K562 (cell line): ENCODE results near the gene MBP.

ENCODE experiments used
- BRF2 ChIP-seq: IDR thresholded peaks from 3 replicates; pipeline ENCODE4 v1.6.1; 2011; ENCODE audit warnings: borderline replicate concordance, mild to moderate bottlenecking; ENCODE audit not compliant: insufficient read length, insufficient read depth
- CBX3 ChIP-seq, 2 experiments: IDR thresholded peaks; 1 replicate in 1 of 2; 2 replicates in 1 of 2; pipeline ENCODE4 v1.6.1; 2012; ENCODE audit warnings: inconsistent platforms in 2 of 2, low read length in 2 of 2, borderline replicate concordance in 1 of 2, control low read depth in 1 of 2
- POLR2A ChIP-seq: fragments of 450-650 bp; conservative IDR thresholded peaks from 2 replicates; pipeline ENCODE4 v1.6.1; 2016
- SP2 ChIP-seq: IDR thresholded peaks from 2 replicates; pipeline ENCODE4 v1.6.1; 2011; ENCODE audit warnings: mild to moderate bottlenecking, low read depth, low read length, moderate library complexity; ENCODE audit not compliant: poor library complexity, severe bottlenecking; ENCODE audit errors: extremely low read depth
- TSHZ1 ChIP-seq: fragments of 250-450 bp; sonication (Bioruptor Pico); IDR thresholded peaks from 2 replicates; pipeline ENCODE4 v1.4.0; 2020; ENCODE audit warnings: mild to moderate bottlenecking, moderate library complexity
- USF2 ChIP-seq: sonication (generic); formaldehyde crosslinking; IDR thresholded peaks from 2 replicates; pipeline ENCODE4 v1.5.0; 2020; ENCODE audit warnings: missing genetic modification reagents
- ZBTB1 ChIP-seq: sonication (generic); formaldehyde crosslinking; IDR thresholded peaks from 2 replicates; pipeline ENCODE4 v1.8.1; 2023; ENCODE audit warnings: missing genetic modification reagents, low read depth, mild to moderate bottlenecking, borderline replicate concordance
- ZNF121 ChIP-seq: sonication (generic); formaldehyde crosslinking; conservative IDR thresholded peaks from 2 replicates; pipeline ENCODE4 v1.8.0; 2022; ENCODE audit warnings: missing genetic modification reagents
- ZNF707 ChIP-seq: fragments of 250-450 bp; sonication (Bioruptor Pico); conservative IDR thresholded peaks from 2 replicates; pipeline ENCODE4 v1.8.0; 2022; ENCODE audit warnings: inconsistent platforms, mild to moderate bottlenecking, moderate library complexity

- TF ChIP-seq ZNF707 (CRISPR knock-in tag) (no peak), USF2 (CRISPR knock-in tag) (no peak), TSHZ1 (CRISPR knock-in tag) (no peak), ZNF121 (CRISPR knock-in tag) (no peak), BRF2 (no peak), SP2 (no peak), CBX3 (IDR thresholded peaks at IDR 0.05; ENCODE audit: borderline replicate concordance in 1 of 2, low read length in 2 of 2) (no peak), POLR2A (no peak), ZBTB1 (CRISPR knock-in tag) (no peak)
These were observed 136.2 kb downstream of the MBP start for GRCh38 chr18:76996429-76996828.
